ENCODE data around the gene PPIP5K2. TPM values are rescaled to one million over a fixed set of nuclear protein-coding genes. Genes with fewer than 3 reads are reported as not detected.

The PPIP5K2 gene
- total RNA-seq, 1 donor from 2014 or later = 71.5 TPM

- Mint-ChIP-seq H3K4me3 (no peak overlapping the region), H3K27ac (no peak overlapping the region)
- TF ChIP-seq CTCF (conservative IDR thresholded peaks at IDR 0.05) = no peak
Measured at GRCh38 chr5:103090791-103091190, 29.3 kb upstream of the PPIP5K2 start.

GRCh38 chr5:103092676-103093075, 27.4 kb upstream of the PPIP5K2 start:
- Mint-ChIP-seq H3K27me3 (no peaks in the 10 kb centered on the region), H3K27ac (no peak overlapping the region), H3K36me3 (peaks cover 7% of the 10 kb centered on the region), H3K9me3 (no peaks in the 10 kb centered on the region), H3K4me3 (no peak overlapping the region), H3K4me1 (ENCODE audit: unreplicated experiment) (no peaks in the 10 kb centered on the region)
- DNase-seq (ENCODE audit: extremely low spot score, unreplicated experiment) = no peak
- TF ChIP-seq CTCF (conservative IDR thresholded peaks at IDR 0.05) = no peak

More at GRCh38 chr5:103090791-103091190, 29.3 kb upstream of the PPIP5K2 start:
- no peaks in the 10 kb centered on the region for H3K27me3 Mint-ChIP-seq
- peaks cover 12% of the 10 kb centered on the region for H3K36me3 Mint-ChIP-seq
- DNase-seq (ENCODE audit: extremely low spot score, unreplicated experiment) = no peak
- H3K4me1 Mint-ChIP-seq (ENCODE audit: unreplicated experiment) = no peaks in the 10 kb centered on the region
- H3K9me3 Mint-ChIP-seq = peaks cover 5% of the 10 kb centered on the region

GRCh38 chr5:103093727-103094126, 26.4 kb upstream of the PPIP5K2 start:
- no peaks in the 10 kb centered on the region for H3K27me3 Mint-ChIP-seq
- H3K27ac Mint-ChIP-seq = no peak overlapping the region

GRCh38 chr5:103094737-103095136, 25.4 kb upstream of the PPIP5K2 start:
- peaks cover 3% of the 10 kb centered on the region for H3K36me3 Mint-ChIP-seq
- no peaks in the 10 kb centered on the region for H3K27me3 Mint-ChIP-seq
- no peaks in the 10 kb centered on the region for H3K9me3 Mint-ChIP-seq
- no peak for DNase-seq (ENCODE audit: extremely low spot score, unreplicated experiment)
- H3K4me1 Mint-ChIP-seq (ENCODE audit: unreplicated experiment) = no peaks in the 10 kb centered on the region
- no peak for TF ChIP-seq CTCF (conservative IDR thresholded peaks at IDR 0.05)
- H3K27ac Mint-ChIP-seq = no peak overlapping the region
- no peak overlapping the region for H3K4me3 Mint-ChIP-seq

More at GRCh38 chr5:103093727-103094126, 26.4 kb upstream of the PPIP5K2 start:
- H3K36me3 Mint-ChIP-seq = peaks cover 7% of the 10 kb centered on the region
- DNase-seq (ENCODE audit: extremely low spot score, unreplicated experiment) = no peak
- no peaks in the 10 kb centered on the region for H3K4me1 Mint-ChIP-seq (ENCODE audit: unreplicated experiment)
- no peak overlapping the region for H3K4me3 Mint-ChIP-seq
- H3K9me3 Mint-ChIP-seq = no peaks in the 10 kb centered on the region
- TF ChIP-seq CTCF (conservative IDR thresholded peaks at IDR 0.05) = no peak

- TF ChIP-seq CTCF (conservative IDR thresholded peaks at IDR 0.05) = no peak
- peaks cover 6% of the 10 kb centered on the region for H3K36me3 Mint-ChIP-seq
- no peak overlapping the region for H3K4me3 Mint-ChIP-seq
- no peak overlapping the region for H3K27ac Mint-ChIP-seq
- H3K9me3 Mint-ChIP-seq = no peaks in the 10 kb centered on the region
- DNase-seq (ENCODE audit: extremely low spot score, unreplicated experiment) = no peak
- H3K4me1 Mint-ChIP-seq (ENCODE audit: unreplicated experiment) = no peaks in the 10 kb centered on the region
- H3K27me3 Mint-ChIP-seq = no peaks in the 10 kb centered on the region
Measured at GRCh38 chr5:103098993-103099392, 21.1 kb upstream of the PPIP5K2 start.
